Left renal pelvis (tissue), 4 donors: ENCODE data around the gene ST3GAL4. TPM values are rescaled to one million over a fixed set of nuclear protein-coding genes. Genes with fewer than 3 reads are reported as not detected.
"Not testable (repeated sequence)": the region's sequence is repeated elsewhere in the genome, so short reads cannot be mapped to it uniquely, and the experiment has no call there.

ENCODE experiments used
- DNase-seq, 4 donors: peaks; one replicate each; pipeline ENCODE4 v3.0.0-alpha.2; 2013; ENCODE audit warnings: low read depth in 4 of 4, low spot score in 3 of 4
- polyA plus RNA-seq, 4 donors: library from polyadenylated mRNA; unstranded; fragments of 120-200 nt; gene quantifications; one replicate each; pipeline ENCODE4 v1.2.1, GENCODE V29; 2013; ENCODE audit not compliant: insufficient read length in 4 of 4

ST3GAL4 gene
- polyA plus RNA-seq, 4 donors: 17.0 to 33.6 (median 19.9) TPM

DNA sequence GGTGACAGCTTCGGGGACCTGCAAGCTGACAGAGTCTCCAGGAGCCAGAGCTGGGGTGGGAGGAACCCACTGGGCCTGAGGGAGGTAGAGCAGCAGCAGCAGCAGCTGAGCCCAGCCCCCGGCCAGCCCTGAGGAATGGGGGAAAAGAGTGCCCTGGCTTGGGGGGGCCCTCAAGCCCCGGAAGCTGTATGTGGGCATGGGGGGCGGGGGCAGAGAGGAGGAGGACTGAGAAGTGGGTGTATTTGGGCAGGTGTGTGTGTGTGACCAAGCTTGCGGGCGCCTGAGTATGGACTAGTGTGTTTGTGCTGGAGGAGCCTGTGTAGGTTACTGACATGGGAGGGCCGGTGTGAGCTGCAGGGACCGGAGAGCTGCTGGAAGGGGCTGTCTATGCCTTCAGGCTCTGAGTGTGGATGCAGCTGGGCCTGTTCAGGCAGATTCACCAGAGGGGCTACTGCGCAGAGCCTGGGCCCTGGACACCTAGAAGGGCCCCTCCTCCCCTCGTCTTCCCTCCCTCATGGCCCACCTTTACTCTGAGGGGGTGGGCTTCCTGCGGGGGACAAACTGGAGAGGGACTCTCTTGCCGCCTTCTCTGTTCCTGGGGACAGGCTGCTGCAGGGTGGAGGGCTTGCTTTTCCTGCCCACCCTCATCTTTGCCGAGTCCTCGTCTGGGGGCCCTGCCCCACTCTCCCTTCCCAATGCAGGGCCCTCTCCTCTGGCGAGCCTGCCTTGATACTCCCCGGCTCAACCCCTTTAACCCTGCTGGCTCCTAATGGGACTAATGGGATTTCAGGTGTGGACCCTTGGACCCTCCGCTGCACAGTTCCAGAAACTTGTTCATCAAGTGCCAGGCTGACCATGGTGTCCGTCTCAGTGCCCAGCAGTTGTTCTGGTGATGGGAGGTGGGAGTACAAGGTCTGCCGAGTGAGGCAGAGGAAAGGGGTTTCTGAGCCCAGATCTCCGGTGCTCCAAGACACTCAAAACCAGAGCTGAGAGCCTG is 28.2 kb downstream of the ST3GAL4 start:
- DNase-seq: no peak

DNA sequence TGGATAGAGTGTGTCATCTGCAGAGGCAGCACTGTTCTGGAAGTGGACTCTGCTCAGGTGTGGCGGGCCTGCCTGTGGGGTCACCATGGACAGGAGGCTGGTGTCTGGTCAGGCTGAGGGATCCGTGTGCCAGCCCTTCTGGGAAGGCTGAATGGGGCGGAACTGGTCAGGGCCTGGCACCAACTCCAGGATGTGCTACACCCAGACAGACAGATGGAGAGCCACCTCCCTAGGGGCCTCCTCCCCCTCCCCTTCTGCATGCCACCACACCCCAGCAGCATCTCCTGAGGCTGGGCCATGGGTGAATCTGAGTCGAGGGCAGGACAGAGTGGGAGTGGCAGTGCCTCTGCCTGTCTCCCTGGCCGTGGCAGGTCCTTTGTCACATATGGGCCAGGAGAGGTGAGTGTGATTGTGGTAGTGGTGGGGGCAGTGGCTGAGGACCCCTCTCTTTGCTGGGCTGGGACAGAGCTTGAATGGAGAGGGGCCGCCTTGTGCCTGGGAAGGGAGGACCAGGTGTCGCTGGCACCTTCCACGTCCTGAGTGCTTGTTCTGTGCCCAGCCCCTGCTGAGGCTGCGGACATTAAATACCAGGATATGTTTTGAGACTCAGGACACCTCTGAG is 29.1 kb downstream of the ST3GAL4 start:
- DNase-seq: no peak

DNA sequence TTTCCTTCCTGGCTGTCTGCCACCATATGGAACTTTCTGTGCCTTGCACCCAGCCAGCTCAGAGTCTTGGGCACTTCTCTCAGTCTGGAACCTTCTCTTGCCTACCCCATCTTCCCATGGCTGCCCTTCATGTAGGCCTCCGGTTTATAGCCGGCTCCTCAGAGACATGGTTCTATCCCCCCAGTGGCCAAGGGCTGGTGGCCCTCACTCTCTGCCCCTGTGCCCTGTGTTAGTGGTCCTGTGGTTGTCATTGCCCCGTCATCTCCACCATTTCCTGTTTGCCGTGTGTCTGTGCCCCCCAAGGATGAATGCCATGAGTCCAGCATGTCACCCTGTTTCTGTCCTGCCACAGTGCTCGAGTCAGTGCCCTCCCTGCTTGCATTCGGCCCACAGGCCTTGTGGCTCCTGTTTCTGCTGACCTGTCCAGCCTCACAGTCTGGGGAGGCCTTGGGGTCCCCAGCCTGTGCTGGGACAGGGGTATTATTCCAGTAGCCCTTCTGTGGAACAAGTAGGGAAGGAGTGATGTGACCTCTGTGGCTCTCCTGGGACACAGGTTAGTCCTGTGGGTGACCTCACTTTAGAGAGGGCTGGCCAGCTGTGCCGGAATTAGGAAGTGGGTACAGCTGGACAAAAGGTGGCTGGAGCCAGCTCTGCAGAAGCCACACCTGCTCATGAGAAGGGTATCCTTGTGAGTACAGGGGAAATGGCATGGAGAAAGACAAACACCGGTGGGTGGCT is 30.7 kb downstream of the ST3GAL4 start:
- no peak for DNase-seq

DNA sequence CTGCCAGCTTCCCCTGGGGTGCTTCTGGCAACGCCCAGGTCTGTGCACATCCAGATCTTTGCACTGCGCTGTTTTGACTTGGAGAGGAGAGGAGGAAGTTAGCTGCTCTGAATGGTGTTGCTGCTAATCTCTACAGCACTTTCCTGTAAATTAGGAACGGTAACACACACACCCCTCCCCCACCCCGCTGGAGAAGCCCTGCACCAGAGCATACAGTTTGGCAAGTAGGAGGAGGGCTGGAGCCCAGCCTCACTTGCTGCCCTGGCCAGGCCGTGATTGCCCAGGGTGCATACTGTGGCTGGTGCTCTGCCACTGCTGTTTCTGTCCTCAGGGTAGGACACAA is 31.2 kb downstream of the ST3GAL4 start:
- DNase-seq: not testable (repeated sequence)

DNA sequence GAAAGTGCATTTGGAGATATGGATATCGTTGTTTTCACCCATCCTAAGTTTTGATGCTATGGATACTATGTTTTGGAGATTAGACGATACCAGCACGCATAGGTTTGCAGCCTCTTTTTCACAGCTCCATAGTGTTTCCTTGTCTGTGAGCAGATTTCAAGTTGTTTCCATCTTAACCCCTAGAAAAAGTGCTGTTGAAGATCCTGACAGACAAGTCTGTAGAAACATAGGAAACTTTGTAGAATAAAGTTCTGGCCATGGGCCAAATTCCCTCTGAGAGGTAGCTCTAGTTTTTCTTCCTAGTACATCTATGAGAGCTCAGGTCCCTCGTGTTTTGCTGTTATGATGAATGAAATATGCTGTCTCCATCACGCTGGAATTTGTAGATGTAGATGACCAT is 32.4 kb downstream of the ST3GAL4 start:
- DNase-seq: no peak

DNA sequence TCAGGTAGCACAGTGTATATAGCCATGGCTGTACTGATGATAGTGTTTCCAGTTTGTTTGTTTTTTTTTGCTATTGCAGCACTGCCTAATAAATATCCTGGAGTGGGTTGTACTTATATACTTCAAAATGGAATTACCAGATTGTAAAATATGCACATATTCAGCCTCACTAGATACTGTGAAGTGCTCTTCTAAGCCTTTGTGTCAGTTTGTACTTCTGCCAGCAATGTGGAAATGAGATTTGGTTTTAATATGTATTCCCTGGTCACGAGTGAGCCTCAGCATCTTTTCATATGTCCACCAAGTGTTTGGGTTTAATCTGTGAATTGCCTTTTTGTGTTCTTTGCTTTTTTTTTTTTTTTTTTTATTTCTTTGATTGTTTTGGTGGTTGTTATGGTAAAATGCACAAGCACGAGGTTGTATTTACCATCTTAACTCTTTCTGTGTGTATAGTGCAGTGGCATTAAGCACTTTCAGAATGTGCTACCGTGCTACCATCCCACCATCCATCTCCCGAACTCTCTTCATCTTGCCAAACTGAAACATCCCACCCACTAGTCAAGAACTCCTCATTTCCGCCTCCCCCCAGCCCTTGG is 34.9 kb downstream of the ST3GAL4 start:
- DNase-seq: no peak

DNA sequence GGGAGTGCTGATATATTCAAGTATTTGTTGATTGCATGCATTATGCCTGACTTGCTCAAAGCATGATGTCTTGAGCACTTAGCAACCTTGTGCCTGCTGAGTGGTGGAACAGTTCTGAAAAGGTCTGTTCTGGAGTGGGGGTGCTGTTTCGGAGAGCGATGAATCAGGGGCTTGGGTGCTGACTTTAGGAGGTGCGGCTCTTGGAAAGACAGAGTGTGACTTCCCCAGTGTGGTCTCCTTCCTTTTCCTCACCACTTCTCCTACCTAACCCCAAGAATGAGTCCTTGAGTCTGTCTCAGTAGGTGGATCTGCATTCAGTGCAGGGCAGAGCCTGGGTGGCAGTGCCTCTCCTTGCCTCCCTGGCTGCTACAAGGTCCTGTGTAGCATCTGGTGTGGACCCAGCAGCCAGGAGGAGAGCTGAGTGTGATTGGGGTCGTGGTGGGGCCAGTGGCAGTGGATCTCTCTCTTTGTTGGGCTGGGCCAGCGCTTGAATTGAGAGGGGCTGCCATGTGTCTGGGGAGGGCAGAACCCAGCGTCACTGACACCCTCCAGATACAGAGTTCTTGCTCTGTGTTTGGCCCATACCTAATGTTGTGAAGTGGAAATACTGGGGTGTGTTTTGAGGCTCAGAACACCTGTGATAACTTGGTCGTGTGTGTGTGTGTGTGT is 35.9 kb downstream of the ST3GAL4 start:
- DNase-seq: no peak

DNA sequence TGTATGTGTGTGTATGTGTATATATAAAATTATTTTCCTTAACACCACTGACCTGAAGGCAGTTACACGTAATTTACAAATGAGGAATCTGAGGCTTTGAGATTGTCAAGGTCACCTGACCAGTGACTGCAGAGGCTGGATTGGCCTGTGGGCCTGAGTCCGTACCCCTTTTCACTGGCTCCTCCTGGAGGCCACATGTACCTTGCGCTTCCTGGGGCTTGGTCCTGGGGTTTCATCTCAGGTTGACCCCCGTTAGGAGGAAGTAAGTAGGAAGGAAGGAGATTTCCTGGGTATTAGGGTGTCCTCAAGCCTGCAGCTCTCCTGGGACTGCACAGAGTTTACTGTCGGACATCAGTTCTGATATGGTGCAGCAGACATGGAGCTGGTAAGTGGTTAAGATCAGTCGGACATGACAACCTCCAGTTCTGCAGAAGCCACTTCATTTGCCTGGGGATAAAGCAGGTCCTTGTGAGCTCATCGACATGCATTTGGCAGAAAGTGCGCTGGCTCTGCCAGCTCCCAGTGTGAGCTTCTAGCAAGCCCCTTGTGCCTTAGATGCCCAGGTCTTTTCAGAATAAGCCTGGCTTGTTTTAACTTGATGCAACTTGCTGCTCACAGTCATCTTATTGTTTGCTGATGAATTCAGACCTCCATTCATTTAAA is 36.6 kb downstream of the ST3GAL4 start:
- no peak for DNase-seq

DNA sequence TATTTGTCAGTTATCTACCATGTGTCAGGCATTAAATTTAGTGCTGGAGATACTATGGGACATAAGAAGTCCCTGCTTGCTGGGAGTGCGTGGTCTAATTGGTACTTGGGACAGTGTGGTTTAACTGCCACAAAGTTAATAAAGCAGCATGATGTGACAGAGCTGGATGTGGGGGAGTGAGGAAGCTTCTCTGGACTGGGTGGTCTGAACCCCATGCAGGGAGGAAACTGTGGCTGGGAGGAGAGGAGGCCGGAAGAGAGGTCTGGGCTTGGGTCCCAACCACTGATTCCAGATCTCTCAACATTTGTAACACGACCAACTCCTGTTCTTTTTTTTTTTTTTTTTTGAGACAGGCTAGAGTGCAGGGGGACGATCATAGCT is 37.1 kb downstream of the ST3GAL4 start:
- no peak for DNase-seq

DNA sequence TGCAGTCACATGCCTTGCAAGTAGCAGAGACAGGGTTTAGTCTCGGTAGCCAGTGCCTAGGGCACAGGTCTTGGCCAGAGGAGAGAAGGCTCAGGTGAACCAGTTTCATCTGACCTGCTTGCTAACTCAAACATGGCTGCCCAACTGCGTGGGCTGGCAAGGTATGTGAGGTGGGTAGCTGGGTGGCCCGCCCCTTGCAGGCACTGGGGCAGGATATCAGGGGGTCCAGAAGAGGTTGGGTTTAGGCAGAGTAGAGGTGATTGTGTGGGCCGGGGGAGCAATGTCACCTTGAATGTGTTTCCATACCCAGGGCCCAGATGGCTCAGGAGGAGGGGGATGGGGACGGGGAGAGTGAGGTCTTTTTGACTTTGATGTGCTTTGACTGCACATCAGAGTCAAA is 37.7 kb downstream of the ST3GAL4 start:
- no peak for DNase-seq

DNA sequence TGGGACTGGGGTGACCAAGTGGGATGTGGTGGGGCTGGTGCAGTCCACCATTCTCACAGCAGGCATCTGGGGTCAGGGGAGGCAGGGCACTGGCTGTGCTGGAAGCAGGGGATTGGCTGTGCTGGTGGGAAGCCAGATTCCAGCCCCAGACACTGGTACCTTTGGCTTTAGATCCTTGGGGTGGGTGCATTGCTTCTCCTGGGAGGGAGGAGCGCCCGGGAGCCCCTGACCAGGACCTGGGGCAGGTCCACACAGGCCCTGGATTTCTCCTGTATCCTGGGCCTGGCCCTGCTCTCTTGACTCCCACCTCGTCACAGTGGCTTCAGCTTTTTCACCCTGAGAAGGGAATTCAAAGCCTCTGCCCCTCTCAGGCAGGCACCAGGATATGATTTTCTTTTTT is 38.5 kb downstream of the ST3GAL4 start:
- DNase-seq: no peak

DNA sequence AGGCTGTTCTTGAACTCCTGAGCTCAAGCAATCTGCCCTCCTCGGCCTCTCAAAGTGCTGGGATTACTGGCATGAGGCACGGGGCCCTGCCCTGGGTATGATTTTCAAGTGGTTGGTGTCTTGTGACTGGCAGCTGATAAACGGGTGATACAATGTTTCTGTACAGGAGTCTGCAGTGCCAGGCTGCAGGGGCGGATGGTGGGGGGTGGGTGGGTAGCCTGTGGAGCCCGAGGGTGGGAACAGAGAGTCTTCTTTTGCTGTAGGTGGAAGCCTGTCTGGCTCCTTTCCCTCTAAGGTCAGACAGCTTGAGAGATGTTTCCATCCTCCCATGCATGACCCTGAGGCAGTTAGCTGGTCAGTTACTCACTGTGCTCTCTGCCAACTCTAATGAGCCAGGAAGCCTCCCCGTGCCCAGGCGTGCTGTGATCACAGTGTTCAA is 39.2 kb downstream of the ST3GAL4 start:
- not testable (repeated sequence) for DNase-seq

DNA sequence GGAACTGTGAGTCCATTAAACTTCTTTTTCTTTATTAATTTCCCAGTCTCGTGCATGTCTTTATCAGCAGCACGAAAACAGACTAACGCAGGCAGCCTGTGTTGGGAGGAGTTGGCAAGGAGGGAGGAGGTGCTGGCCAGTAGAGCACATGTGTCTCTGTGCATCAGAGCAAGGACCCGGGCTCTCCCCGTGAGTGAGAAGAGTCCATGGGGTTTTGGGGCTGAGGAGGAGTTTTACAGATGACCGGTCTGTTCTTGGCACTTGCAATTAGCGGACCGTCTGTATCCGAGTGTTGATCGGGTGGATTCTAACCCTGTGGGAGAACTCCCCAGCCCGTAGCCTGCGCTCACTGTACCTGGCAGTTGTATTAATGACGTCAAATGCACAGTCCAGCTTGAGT is 40.3 kb downstream of the ST3GAL4 start:
- not testable (repeated sequence) for DNase-seq

DNA sequence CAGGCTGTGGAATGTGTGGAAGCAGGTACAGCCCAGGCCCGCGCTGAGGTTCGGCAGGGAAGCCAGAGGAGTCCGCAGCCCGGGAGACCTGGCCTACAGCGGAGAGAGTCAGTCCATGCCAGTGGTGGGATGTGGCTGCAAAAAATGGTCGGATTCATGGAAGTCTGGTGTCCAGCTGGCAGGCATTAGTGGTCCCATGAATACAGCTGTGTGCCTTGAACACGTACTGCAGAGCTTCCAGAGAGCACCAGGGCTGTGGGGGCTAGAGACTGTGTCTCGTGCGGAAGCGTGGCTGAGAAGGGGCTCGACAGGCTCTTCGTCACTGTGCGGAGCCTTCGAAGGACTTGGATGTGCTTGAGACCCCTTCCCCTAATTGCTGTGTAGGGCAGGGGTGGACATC is 40.8 kb downstream of the ST3GAL4 start:
- not testable (repeated sequence) for DNase-seq

DNA sequence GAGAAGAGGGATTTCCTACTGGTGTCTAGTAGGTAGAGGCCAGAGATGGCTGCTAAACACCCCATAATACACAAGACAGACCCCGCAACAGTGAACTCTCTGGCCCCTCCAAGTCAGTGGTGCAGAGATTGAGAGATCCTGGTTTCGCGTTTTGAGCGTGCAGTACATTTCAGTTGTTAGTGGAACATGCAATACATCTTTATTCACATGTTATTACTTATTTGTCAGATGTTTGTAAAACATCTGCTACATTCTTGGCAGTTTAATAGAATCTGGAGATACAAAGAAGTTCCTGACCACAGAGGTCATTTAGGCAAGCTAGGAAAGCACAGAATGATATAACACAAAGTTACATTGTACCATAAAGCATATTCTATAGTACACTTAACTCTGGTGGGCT is 41.5 kb downstream of the ST3GAL4 start:
- no peak for DNase-seq

DNA sequence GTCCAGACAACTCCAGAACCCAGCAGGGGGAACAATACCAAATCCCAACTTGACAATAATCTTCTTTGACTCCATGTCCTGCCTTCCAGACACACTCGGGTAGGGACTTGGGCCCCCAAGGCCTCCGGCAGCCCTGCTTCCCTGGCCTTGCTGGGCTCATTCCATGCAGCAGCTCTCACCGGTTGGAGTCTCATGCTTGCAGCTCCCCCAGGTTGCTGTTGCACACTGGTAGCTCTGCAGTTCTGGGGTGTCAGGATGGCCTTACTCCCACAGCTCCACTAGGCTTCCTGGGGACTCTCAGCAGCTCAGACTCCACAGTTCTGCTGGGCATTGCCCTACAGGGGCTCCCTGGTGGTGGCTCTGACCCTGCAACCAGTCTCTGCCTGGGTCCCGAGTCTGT is 42.8 kb downstream of the ST3GAL4 start:
- no peak for DNase-seq

DNA sequence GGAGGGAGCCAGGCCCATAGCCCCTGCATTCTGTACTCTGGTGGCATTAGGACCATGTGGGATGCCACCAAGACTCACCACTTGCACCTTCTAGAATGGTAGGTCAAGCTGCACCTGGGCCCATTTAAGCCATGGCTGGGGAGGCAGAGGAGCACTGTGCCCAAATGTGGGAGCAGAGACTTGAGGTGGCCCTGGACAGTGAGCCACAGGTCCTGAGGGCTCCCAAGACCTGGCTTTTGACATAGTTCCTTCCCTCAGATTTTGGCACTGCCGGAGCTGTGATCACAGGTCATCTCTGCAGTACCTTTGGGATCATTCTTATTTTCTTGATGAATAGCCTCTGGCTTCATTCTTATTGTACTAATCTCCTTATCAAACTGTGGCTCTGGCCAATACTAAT is 43.2 kb downstream of the ST3GAL4 start:
- DNase-seq: no peak

DNA sequence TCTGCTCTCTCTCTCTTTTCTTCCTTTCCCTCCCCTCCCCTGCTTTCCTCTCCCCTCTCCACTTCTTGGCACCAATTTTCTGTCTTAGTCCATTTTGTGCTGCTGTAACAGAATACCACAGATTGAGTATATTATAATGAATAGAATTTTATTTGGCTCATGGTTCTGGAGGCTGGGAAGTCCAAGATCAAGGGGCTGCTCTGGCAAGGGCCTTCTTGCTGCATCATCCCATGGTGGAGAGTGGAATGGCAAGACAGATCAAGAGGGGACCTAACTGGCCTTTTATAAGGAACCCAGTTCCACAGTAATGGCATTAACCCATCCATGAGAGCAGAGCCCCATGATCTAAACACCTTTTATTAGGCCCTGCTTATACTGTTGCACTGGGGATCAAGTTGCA is 44.5 kb downstream of the ST3GAL4 start:
- no peak for DNase-seq

DNA sequence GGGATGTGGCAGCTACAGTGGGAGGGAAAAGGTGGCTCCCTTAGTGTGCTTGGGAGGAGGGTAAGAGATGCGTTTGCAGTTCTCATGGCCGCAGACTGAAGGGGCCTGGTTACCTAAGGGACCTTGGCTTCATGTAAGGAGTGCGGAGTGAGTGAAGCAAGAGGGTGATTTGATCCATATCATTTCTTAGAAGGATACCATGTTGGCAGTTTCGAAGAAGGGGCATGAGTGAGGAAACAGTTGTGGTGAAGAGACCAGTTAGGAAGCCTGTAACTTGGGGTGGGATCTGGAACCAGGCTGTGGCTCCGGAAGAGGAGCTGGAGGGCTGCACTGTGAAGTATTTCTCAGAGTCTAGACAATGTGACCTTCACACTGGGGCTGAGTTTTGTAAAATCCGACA is 45.0 kb downstream of the ST3GAL4 start:
- DNase-seq: no peak

DNA sequence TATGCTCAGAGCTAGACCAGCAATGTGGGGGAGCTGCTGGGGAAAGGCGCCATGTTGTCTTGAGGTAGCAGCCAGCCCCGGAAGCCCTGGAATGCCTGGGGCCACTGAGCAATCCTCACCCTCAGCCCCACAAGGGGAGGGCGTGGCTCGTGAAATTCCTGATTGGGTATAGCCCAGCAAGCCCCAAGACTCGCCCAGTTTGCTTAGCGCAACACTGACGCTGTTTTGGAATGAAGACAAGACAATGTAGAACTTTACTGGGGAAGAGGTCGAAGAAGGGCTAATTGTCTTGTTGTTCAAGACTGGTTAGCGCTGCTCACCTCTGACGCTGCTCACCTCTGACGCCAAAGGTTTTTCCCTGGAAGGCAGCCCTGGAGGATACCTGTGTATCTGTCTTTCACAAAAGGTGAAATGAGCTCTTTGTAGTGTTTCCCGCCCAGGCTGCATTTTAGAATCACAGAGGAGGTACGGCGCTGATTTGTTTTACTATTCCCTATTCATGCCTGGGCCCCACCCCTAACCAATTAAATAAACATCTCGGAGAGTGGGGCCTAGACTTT is 47.6 kb downstream of the ST3GAL4 start:
- DNase-seq: no peak
